IPS DF 4.7 (cell line): Measurements from ENCODE around the gene CYSTM1.

Experiments
- DNase-seq: peaks from one replicate; pipeline ENCODE4 v3.0.0-alpha.2; 2013; ENCODE audit warnings: low spot score; ENCODE audit errors: extremely low read depth

The CYSTM1 gene, protein sequence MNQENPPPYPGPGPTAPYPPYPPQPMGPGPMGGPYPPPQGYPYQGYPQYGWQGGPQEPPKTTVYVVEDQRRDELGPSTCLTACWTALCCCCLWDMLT

DNA sequence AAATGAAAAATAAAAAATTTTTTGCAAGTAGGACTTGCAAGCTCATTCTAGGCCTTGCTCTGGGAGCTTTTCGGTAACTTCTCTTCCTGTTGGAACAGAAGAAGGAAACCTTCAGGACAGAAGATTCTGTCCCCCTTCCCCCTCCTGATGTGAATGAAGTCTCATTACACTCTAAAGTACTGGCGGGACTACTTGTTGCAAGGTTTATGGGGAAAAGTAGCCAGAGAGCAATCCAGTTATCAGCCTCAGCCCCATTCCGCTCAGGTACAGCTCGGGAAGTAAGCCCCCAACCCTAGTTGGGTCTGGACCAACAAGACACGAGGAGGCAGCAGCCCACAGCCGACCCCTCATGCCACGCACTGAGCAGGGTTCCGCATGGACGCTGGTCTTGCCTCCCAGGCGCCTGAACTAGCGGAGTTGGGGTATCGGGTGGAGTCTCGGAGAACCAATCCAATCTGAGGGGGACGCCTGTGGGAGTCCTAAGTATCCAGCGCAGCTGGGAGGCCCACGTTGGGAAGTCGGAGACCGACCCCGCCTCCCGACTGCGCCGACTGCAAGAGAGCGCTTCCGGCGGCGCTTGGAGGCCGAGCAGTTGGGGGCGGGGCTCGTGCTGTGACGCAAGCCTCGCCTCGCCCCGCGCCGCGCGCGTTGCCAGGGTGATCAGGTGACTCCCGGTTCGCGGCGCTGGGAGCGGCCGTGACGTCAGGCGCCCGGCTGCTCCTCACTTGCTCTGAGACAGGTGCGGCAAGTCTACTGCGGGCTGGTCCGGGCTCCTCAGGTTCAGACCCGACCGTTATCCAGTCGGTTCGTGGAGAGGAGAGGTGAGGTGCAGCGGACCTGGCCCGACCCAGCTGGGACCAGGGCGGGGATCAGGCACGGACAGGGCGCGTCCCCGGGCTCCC is at the start of gene CYSTM1:
TSS of gene CYSTM1 (plus strand) at position 724 of the 902 bp plus-strand sequence. CDS start 19,278 bp downstream, outside the sequence.
- peak; percentile 78 for DNase-seq

GRCh38 chr5:140125637-140126036 is 49.4 kb upstream of the CYSTM1 start, which contains the start of gene IGIP:
TSS of gene IGIP (plus strand) at chr5:140125937. CDS start at chr5:140128477, 2,540 bp downstream.
- no peak for DNase-seq

- no peak for DNase-seq
Observed at GRCh38 chr5:140126315-140127012, 48.5 kb upstream of the CYSTM1 start.

DNA sequence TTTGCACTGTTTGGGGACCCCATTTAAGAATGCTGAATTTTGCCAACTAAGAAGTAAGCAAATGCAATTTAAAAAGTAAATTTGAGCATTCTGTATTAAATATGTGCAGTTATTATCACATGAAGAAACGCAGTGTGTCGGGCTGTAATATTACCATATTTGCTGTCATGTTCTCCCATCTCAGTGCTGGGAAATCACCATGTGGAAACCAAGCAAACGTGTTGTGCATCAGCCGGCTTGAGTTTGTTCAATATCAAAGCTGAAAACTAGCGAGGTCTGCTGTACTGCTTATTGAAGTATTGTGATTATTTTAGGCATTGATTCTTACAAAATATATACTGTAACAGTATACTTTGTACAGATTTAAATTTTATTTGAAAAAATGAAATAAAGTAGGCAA is 46.6 kb upstream of the CYSTM1 start:
- no peak for DNase-seq

DNA sequence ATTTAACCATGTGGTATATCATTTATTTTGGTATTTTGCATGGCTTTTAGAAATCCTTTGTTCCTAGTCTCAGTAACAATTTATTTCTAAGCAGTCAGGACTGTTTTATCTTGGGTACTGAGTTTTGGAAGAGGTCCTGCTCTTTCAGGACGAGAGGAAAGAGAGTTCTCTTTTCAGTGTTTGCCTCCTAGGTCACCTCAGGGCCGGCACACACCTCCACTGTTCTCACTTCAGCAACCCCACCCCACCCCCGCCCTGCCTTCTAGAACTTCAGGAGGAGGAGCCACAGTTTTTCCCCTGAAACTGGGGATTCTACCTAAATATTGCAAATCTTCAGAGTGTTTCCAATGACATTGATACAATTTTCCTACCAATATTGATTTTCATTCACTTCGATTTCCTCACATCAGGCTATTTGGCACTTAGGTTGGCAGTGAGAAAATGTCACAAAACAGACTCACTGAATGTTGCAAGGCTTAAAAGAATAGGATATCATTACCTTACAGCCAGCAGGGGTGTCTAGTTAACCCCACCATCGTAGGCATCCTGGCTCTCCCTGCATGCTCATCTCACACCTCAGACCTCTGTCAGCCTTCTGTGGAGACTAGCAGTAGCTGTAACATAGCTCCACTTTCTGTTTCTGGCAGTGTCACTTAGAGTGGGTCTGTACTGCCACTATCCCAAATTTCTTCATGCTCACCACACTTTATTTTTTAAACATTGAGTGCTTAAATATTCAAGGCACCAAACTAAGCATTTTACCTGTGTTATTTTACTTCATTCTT is 43.8 kb upstream of the CYSTM1 start:
- no peak for DNase-seq

GRCh38 chr5:140131967-140132409 is 43.0 kb upstream of the CYSTM1 start:
- no peak for DNase-seq

- DNase-seq = no peak
Observed at GRCh38 chr5:140133514-140134167, 41.3 kb upstream of the CYSTM1 start.

DNA sequence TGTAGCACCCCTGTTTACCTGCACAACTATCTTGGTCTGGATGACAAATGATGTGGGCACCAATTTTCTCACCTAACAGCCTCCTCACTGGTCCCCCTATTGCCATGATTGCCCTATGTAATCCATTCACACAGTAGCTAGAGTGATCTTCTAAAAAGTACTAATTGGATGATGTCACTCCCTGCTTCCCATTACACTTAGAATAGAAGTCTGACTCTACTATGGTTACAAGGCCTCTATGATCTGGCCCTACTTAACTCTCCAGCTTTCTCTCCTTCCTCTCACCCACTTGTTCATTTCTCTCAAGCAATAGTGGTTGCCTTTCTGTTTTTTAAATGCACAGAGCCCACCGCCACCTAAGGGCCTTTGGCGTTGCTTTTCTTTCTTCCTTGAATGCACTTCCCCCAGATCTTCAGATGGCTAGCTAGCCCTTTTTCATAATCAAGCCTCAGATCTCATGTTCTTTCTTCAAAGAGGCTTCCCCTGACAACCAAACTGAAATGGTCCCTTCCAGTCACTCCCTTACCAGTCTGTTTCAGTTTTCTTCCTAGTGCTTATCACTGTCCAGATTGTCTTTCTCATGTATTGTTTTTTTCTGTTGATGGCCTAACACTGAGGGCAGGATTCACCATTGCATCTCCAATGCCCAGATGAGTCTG is 40.6 kb upstream of the CYSTM1 start:
- no peak for DNase-seq

DNA sequence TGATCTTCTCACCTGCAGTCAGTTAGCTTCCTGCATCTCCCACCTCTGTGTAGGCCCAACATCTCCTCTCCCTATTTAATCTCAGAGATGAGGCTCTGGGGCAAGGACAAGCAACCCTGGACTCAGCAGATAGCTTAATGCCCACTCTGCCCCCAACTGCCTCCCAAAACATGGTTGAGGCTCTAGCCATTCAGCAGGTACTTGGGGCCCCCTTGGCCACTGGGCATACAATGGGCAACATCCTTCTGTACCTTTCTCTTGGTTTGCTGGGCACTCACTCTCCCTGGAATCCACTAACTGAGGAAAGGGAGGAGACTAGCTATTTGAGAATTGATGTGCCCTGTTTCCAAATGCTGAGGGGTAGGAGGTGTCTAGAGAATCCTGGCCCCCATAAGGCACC is 39.9 kb upstream of the CYSTM1 start:
- DNase-seq = no peak

- DNase-seq = no peak
Observed at GRCh38 chr5:140136624-140137023, 38.4 kb upstream of the CYSTM1 start.

DNA sequence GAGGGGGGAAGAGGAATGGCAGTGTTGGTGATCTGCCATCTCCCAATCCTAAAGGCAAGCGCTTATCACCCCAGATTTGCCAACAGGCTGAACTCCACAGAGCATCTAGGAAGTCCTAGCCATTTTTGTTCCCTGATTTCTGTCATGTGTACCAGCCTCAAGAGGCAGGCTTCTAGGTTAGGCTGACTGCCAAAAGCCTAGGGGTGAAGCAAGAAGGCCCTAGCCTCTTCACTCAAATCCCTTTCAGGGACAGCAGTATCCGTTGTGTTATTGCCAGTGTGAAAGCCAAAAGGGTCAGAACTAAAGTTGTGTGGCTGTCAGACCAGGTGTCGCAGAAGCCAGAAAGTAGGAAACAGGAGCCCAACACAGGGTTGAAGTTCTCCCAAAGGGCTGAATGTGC is 34.6 kb upstream of the CYSTM1 start:
- DNase-seq = no peak

DNA sequence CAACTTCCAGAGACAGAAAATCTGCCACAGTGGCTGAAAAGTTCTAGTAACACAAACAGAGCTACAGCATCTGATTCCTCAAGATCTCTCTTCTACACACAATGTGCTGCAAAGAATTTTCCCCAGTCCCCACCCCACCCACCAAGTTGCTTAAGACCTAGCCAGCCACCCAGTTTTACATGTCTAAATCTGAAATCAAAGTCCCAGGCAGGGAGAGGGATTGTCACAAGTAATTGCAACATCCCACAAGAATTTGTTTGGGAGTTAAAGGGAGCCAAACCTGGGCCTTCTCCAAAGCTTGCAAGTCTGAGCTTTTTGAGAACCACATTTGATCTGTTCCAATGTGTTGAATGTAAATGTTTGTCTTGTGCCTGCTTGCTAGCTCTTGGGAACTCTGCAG is 33.7 kb upstream of the CYSTM1 start:
- DNase-seq = no peak

GRCh38 chr5:140142246-140142645 is 32.7 kb upstream of the CYSTM1 start:
- DNase-seq = no peak

- no peak for DNase-seq
Observed at GRCh38 chr5:140142856-140143255, 32.1 kb upstream of the CYSTM1 start.

DNA sequence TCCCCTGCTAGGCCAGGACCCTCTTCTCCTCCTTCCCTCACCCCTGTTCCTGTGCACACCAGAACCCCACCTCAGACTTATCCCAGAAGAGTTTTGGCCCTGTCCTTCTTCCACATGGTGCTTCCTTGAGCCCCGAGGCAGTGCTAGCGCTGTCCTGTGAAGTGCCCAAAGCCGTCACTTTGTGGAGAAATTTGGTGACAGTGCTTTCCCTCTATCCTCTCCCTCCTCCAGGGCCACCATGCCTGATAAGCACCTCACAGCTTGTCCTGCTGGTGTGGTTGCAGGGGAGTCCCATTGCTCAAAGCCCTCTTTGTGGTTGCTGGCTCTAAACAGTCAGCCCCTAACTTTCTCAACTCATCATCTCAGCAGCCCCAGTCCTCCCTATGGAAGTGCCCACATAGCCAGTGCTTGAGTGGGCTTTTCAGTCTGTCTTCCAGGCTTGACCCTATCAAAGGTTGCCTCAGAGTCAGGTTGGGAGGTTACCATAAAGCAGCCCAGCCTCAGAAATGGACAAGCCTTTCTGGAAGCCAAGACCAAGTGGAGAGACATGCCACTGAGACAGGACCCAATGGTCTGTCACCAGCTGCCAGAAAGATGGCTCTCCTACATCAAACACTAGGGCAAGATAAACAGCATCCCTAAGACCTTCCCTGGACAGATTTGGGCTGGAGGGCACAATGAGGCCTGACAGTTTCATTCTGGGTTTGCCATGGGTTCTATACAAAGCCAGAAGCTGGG is 31.3 kb upstream of the CYSTM1 start:
- DNase-seq = no peak

GRCh38 chr5:140145256-140145655 is 29.7 kb upstream of the CYSTM1 start:
- no peak for DNase-seq

DNA sequence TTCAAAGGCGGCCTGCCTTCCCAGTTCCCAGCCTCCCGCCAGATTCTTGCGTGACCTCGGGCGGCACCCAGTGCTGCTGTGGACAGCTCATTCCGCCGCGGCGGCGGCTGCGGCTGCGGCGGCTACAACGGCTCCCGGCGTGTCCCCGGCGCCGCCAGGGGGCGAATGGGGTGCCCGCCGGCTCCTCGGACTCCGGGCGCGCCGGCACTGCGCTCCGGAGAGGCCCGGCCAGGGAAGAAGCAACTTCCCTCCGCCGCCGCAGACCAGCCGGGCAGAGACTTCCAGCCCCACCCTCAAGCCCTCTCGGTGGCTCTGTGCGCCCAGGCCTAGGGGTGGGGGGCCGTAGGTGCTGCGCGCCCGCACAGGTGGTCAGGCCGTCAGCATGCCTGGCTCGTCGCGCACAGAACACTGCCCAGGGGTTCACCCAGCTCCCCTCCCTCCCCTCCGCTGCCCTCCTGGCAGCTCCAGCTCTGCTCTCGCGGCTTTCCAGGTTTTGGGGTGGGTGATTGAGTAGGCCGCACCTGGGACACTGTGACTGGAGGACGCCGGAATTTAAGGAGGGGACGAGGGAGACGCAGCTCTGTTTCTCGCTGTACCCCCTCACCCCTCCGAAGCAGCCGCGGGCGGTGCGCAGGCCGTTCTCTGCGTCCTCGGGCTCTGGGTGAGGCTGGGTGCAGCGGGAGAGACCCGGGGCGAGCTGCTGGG is 29.0 kb upstream of the CYSTM1 start:
- DNase-seq = no peak

GRCh38 chr5:140146523-140146842 is 28.5 kb upstream of the CYSTM1 start:
- DNase-seq = no peak

DNA sequence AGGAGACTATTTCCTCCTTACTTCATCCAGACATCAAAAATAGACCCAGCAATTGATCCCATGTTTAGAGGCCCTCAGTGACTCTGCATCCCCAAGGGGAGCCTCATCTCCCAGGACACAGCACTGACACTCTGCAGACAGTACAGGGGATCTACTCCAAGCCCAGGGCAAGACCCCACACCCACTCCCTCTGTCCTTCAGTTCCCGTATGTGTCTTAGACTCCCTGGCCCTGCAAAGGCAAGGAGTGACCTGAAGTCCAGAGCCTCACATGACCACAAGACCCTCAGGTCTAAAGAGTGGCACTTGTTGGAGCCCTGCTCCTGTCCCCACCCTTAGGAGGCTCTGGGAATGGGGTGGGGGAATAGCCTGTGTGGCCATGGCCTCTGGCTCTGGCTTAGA is 27.5 kb upstream of the CYSTM1 start:
- DNase-seq = no peak
